CD4-positive, alpha-beta T cell treated with Interleukin-4 for 1 hour (primary cell): ENCODE results near the gene HMX1.

Experiments
- DNase-seq, 2 donors: peaks; one replicate each; pipeline ENCODE4 v3.0.0-alpha.2; 2020 to 2022

HMX1 gene

GRCh38 chr4:8817096-8817812 is 54.4 kb downstream of the HMX1 start:
- peak in 1 of 2 donors; percentile 9 for DNase-seq
